Activated CD8-positive, alpha-beta T cell treated with anti-CD3 and anti-CD28 coated beads for 36 hours (primary cell): Measurements from ENCODE around the gene FIP1L1. TPM values are rescaled to one million over a fixed set of nuclear protein-coding genes. Genes with fewer than 3 reads are reported as not detected.

Experiments
- ATAC-seq: fragments of 200-7000 bp; cut with Tn5 transposase; one replicate; pipeline ENCODE4 v1.10.0; 2021; ENCODE audit warnings: mild to moderate bottlenecking, moderate library complexity
- CTCF ChIA-PET: fragments of 350-600 bp; sonication (Branson Sonifier 250); formaldehyde crosslinking; loops from one replicate; lab custom pipeline; 2021; ENCODE audit warnings: antibody characterized with exemption; lab: Charles Lee
- POLR2A ChIA-PET: fragments of 350-600 bp; sonication (Branson Sonifier 250); formaldehyde crosslinking; loops from one replicate; lab custom pipeline; 2021; ENCODE audit warnings: antibody characterized with exemption; lab: Charles Lee
- DNase-seq: peaks from one replicate; pipeline ENCODE4 v3.0.0-alpha.2; 2020
- H3K27ac Mint-ChIP-seq: one replicate; pipeline ENCODE4 v1.8.0; 2021; ENCODE audit warnings: mild to moderate bottlenecking, mixed read lengths
- H3K27me3 Mint-ChIP-seq: one replicate; pipeline ENCODE4 v1.8.0; 2021; ENCODE audit warnings: mixed read lengths
- H3K36me3 Mint-ChIP-seq: one replicate; pipeline ENCODE4 v1.8.0; 2021; ENCODE audit warnings: low read depth, mixed read lengths
- H3K4me1 Mint-ChIP-seq: one replicate; pipeline ENCODE4 v1.8.0; 2021; ENCODE audit warnings: low read depth, mixed read lengths
- H3K4me3 Mint-ChIP-seq: one replicate; pipeline ENCODE4 v1.8.0; 2021; ENCODE audit warnings: mild to moderate bottlenecking, moderate library complexity, mixed read lengths
- H3K9me3 Mint-ChIP-seq: one replicate; pipeline ENCODE4 v1.8.0; 2021; ENCODE audit warnings: mixed read lengths
- intact Hi-C: fragments of 100-400 bp; cut with micrococcal nuclease; formaldehyde crosslinking; loops from one replicate; pipeline ENCODE4 v1.10.0; 2022
- total RNA-seq, 2 experiments: library from RNA; stranded (reverse); gene quantifications; one replicate each; pipeline ENCODE4 v1.2.3, GENCODE V29; 2021
- TF ChIP-seq, protein P1 (sequence below): fragments of 200-600 bp; IDR thresholded peaks from one replicate; pipeline ENCODE4 v1.8.0; 2022; ENCODE audit warnings: antibody characterized with exemption, mild to moderate bottlenecking

FIP1L1 gene
- total RNA-seq, 2 experiments from 2014 or later, result 67.3 to 67.6 TPM

DNA sequence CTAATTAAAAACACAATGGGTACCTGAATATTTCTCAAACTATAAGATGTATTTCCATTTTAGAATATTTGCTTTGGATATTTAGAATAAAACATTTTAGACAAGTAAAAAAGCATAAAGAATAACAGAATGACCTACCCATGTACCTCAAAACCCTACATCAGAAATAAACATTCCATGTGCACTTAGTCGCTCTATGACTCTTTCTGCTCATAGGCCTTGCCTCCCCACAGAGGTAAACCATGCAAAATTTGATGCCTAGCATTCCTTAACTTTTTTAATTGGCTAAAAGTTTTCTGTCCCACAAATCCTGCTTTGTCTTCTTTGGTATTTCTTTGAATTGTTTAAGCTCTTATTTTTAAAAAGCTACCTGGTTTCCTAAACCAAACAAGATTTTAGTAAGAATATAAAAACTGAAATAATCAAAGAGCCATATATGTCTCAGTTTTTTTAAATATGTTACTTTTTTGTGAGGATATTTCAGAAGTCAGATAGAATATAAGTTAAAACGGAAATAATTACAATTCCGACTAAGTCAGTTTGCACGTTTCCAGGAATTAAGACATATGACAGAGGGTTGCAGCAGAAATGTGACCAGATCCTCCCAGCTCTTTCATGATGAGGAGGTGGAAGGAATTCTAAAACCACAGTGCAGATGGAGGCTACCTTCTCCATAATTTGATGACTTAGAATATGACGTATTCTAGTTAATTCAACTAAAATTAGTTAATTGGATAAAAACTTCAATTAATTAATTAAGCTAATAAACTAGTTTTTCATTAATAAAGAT lies 102.5 kb downstream of the FIP1L1 start:
- DNase-seq (no peak), ATAC-seq (no peak)
- Mint-ChIP-seq H3K4me3 (no peak overlapping the region), H3K27me3 (peaks cover 16% of the 10 kb centered on the region), H3K4me1 (no peaks in the 10 kb centered on the region), H3K27ac (no peak overlapping the region), H3K36me3 (no peaks in the 10 kb centered on the region), H3K9me3 (no peaks in the 10 kb centered on the region)
- POLR2A ChIA-PET, result no interaction called here
- intact Hi-C loops, result no loop called here
- CTCF ChIA-PET, result no interaction called here
- TF ChIP-seq, protein P1, sequence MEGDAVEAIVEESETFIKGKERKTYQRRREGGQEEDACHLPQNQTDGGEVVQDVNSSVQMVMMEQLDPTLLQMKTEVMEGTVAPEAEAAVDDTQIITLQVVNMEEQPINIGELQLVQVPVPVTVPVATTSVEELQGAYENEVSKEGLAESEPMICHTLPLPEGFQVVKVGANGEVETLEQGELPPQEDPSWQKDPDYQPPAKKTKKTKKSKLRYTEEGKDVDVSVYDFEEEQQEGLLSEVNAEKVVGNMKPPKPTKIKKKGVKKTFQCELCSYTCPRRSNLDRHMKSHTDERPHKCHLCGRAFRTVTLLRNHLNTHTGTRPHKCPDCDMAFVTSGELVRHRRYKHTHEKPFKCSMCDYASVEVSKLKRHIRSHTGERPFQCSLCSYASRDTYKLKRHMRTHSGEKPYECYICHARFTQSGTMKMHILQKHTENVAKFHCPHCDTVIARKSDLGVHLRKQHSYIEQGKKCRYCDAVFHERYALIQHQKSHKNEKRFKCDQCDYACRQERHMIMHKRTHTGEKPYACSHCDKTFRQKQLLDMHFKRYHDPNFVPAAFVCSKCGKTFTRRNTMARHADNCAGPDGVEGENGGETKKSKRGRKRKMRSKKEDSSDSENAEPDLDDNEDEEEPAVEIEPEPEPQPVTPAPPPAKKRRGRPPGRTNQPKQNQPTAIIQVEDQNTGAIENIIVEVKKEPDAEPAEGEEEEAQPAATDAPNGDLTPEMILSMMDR, result no peak

DNA sequence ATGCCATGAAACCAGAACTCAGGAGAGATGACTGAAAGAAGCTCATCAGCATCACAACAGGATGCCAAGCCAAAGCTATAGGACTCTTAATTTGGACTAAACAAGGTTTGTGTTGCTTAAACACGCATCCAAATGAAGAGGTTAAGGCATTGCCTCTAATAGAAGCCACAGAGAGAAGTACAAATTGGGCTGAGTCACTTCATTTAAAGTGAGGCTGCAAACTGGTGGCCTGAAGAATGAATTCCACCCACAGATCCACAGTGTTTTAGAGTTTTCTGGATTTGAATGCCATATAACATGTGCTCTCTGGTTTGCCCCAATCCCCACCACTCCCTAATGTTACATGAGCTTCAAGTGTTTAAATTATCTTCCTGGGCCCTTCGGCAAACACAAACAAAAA lies 103.5 kb downstream of the FIP1L1 start:
- H3K36me3 Mint-ChIP-seq, result no peaks in the 10 kb centered on the region
- no peak for ATAC-seq
- TF ChIP-seq, protein P1, result no peak
- no peak overlapping the region for H3K27ac Mint-ChIP-seq
- intact Hi-C loops, result no loop called here
- peaks cover 16% of the 10 kb centered on the region for H3K27me3 Mint-ChIP-seq
- DNase-seq, result no peak
- no peaks in the 10 kb centered on the region for H3K4me1 Mint-ChIP-seq
- no peak overlapping the region for H3K4me3 Mint-ChIP-seq
- H3K9me3 Mint-ChIP-seq, result no peaks in the 10 kb centered on the region
- CTCF ChIA-PET, result interaction anchor here (0.7 kb wide), 1 partner anchor 10 kb away, joined by 3 read pairs; no protein-coding TSS in a partner anchor
- POLR2A ChIA-PET, result no interaction called here

DNA sequence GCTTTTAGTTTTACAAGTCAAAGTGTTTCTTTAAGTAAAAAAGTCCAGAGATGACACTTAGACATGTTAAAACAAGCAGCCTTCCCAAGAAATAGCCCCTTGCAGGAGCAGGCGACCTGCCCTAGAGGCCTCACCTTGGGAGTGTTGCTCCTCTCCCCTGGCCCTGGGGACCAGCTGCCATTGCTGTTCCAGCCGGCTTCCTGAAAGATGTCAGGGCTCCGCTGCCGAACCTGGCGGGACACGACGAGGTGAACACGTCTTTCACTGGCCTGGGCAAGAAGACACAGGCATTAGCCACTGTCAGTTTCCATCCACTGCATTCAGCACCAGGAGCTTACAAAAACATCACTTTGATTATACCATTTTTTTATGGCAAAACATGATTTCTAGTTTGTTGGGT lies 104.1 kb downstream of the FIP1L1 start:
- Mint-ChIP-seq H3K4me1 (no peaks in the 10 kb centered on the region), H3K27ac (no peak overlapping the region), H3K4me3 (no peak overlapping the region), H3K27me3 (peaks cover 16% of the 10 kb centered on the region), H3K36me3 (no peaks in the 10 kb centered on the region), H3K9me3 (no peaks in the 10 kb centered on the region)
- POLR2A ChIA-PET, result no interaction called here
- TF ChIP-seq, protein P1, result no peak
- CTCF ChIA-PET, result no interaction called here
- DNase-seq (no peak), ATAC-seq (no peak)
- intact Hi-C loops, result no loop called here

DNA sequence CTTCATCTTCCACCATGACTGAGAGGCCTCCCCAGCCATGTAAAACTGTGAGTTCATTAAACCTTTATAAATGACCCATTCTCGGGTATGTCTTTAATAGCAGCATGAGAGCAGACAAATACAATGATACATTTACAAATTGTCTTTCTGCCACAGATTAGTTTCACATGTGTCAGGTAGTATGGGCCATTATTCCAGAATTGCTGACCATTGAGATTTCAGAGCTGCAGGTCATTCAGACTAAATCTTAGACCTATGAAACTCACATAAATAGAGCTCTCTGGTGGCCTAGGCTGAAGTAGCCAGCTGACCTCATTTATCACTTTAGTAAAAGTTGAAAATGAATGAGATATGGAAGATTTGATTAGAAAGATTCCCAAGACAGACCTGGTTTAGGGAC lies 105.8 kb downstream of the FIP1L1 start:
- Mint-ChIP-seq H3K27ac (no peak overlapping the region), H3K27me3 (peaks cover 20% of the 10 kb centered on the region), H3K9me3 (no peaks in the 10 kb centered on the region), H3K36me3 (no peaks in the 10 kb centered on the region), H3K4me3 (no peak overlapping the region), H3K4me1 (no peaks in the 10 kb centered on the region)
- ChIA-PET CTCF (no interaction called here), POLR2A (no interaction called here)
- intact Hi-C loops, result no loop called here
- ATAC-seq (no peak), DNase-seq (no peak)
- TF ChIP-seq, protein P1, result no peak

DNA sequence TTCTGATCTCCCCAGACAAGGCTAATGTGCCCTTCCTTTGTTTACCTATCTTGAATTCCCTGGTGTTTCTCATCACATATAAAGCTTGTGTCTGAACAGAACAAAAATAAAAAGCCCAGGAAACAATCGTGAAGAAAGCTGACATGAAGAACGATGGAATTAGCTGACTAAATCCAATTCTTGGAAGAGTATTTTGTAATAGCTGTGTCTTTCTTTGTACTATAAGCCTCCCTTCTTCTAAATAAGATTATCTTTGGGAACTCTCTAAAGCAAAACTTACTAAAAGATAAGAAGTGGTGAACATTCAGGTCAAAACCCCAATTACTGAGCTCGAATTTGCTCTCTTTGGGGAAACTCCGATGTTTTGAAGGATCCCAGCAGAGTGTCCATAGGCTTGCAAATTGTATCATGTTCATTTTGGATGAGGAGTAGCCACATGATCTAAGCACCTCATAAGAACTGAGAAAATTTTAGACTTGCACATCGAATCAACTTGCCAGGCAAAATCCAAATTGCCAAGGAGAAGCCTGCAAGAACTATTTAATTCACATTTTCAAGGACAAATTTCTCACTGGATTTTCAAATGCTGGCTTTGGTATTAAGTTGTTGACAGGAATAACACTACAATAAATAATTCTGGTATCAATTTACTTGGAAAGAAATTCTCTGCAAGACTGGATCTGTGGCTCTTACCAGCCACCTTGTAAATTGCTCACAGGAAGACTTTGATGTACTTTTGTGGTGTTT lies 107.6 kb downstream of the FIP1L1 start:
- peaks cover 21% of the 10 kb centered on the region for H3K27me3 Mint-ChIP-seq
- ATAC-seq, result no peak
- intact Hi-C loops, result no loop called here
- H3K4me3 Mint-ChIP-seq, result no peak overlapping the region
- CTCF ChIA-PET, result no interaction called here
- no peak for DNase-seq
- no peaks in the 10 kb centered on the region for H3K36me3 Mint-ChIP-seq
- no peaks in the 10 kb centered on the region for H3K4me1 Mint-ChIP-seq
- no peak overlapping the region for H3K27ac Mint-ChIP-seq
- POLR2A ChIA-PET, result no interaction called here
- TF ChIP-seq, protein P1, result no peak
- no peaks in the 10 kb centered on the region for H3K9me3 Mint-ChIP-seq
